RWPE2 (cell line): ENCODE measurements around the gene NFS1.
"Not testable (repeated sequence)": the region's sequence is repeated elsewhere in the genome, so short reads cannot be mapped to it uniquely, and the experiment has no call there.

Experiments used
- ATAC-seq: fragments of 200-7000 bp; cut with Tn5 transposase; 3 replicates; pipeline ENCODE4 v1.9.1; 2021; ENCODE audit warnings: low read depth
- DNase-seq: peaks from one replicate; pipeline ENCODE4 v3.0.0-alpha.2; 2020; ENCODE audit warnings: low spot score
- H3K27ac ChIP-seq: fragments of 450-650 bp; 2 replicates; pipeline ENCODE4 v1.5.1; 2017; ENCODE audit warnings: mild to moderate bottlenecking; ENCODE audit not compliant: poor library complexity, severe bottlenecking
- H3K27me3 ChIP-seq: fragments of 250-450 bp; sonication (Bioruptor Pico); 2 replicates; pipeline ENCODE4 v1.5.1; 2021; ENCODE audit warnings: mild to moderate bottlenecking, moderate library complexity; ENCODE audit not compliant: insufficient read depth, poor library complexity, severe bottlenecking
- H3K36me3 ChIP-seq: fragments of 250-450 bp; sonication (Bioruptor Pico); 2 replicates; pipeline ENCODE4 v1.5.1; 2020; ENCODE audit warnings: low read depth, mild to moderate bottlenecking, moderate library complexity
- H3K4me1 ChIP-seq: fragments of 250-450 bp; sonication (Bioruptor Pico); 2 replicates; pipeline ENCODE4 v1.5.1; 2021; ENCODE audit warnings: mild to moderate bottlenecking, moderate library complexity; ENCODE audit not compliant: insufficient read depth, poor library complexity, severe bottlenecking
- H3K4me3 ChIP-seq: fragments of 250-450 bp; sonication (Bioruptor Pico); 2 replicates; pipeline ENCODE4 v1.5.1; 2021; ENCODE audit warnings: mild to moderate bottlenecking, moderate library complexity; ENCODE audit not compliant: severe bottlenecking
- H3K9me3 ChIP-seq: fragments of 250-450 bp; sonication (Bioruptor Pico); 2 replicates; pipeline ENCODE4 v1.5.1; 2021; ENCODE audit warnings: mild to moderate bottlenecking, moderate library complexity; ENCODE audit not compliant: severe bottlenecking
- CTCF ChIP-seq: fragments of 450-650 bp; IDR thresholded peaks from one replicate; pipeline ENCODE4 v1.5.1; 2017; ENCODE audit warnings: mild to moderate bottlenecking, moderate library complexity; ENCODE audit not compliant: poor library complexity, severe bottlenecking

Gene NFS1

DNA sequence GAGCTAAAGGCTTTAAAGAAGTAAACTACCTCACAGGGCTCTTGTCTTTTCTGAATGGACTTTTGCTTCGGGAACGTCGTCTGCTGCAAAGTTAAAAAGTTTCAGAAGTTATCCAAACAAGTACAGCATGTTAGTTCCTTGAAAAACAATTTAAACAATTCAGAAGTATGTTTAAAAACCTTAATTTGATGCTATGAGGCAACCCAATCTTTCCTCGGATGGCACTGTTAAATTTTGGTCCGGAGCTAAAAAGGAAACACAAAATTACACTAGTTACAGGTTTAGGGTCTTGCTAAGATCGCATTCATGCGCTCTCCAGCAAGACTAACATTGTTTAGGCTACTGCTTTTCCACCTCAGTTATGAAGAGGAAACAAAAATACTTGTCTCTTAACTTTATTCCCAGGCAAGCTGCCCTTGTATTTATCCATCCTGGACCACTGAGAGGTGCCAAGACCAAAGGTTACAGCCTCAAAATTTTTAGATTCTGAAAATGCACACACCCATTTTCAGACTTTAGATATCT, 30.2 kb upstream of the NFS1 start:
- H3K27ac ChIP-seq: no peak overlapping the region
- DNase-seq (no peak), ATAC-seq (no peak)
- no peak for TF ChIP-seq CTCF
- H3K9me3 ChIP-seq: no peaks in the 10 kb centered on the region
- peaks cover 19% of the 10 kb centered on the region for H3K4me1 ChIP-seq
- H3K4me3 ChIP-seq: no peak overlapping the region
- no peaks in the 10 kb centered on the region for H3K27me3 ChIP-seq
- peaks cover 100% of the 10 kb centered on the region for H3K36me3 ChIP-seq

- ATAC-seq: no peak
- no peak for DNase-seq
- TF ChIP-seq CTCF: no peak
- Histone ChIP-seq H3K4me3 (no peak overlapping the region), H3K27me3 (no peaks in the 10 kb centered on the region), H3K9me3 (no peaks in the 10 kb centered on the region), H3K36me3 (peaks cover 100% of the 10 kb centered on the region), H3K4me1 (peaks cover 10% of the 10 kb centered on the region), H3K27ac (no peak overlapping the region)
Measured at GRCh38 chr20:35726842-35727711, 27.9 kb upstream of the NFS1 start.

DNA sequence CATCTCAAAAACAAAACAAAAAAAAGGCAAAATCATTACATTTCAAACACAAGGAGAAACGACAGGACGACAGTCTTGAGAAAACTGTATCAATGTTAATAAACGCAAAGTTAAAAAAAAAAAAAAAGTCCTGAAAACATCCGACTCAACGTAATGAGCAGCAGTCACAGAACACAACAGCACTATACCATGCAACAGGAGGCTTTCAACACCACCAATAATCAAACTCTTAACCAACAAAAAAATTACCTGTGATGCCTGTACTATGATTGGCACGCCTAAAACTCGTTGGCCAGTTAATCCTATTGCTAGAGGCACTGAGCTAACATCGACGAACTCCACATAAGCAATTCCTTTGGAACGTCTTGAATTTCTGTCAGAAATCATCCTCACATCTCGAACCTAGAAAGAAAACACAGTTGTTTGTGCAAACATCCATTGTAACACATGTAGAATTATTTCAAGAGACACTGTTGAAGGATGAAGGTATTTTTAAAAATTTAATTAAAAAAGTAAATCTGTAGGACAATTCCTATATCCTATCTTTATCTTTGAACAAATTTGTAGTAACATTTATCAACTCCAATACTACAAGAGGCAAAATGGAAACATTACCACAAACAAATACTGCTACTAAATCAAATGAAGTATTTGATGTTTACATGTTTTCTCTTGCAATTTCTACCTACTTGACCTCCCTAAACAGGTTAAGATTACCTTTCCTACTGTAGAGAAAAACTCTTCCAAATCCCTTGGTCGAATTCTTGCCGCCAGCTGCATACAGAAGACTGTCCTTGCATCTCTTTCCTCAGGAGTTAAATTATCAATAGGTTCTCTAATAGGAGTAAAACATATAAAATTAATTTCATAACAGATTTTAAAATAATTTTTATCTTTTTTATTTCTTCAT, 25.4 kb upstream of the NFS1 start:
- Histone ChIP-seq H3K4me3 (no peak overlapping the region), H3K27ac (no peak overlapping the region), H3K27me3 (no peaks in the 10 kb centered on the region), H3K9me3 (no peaks in the 10 kb centered on the region), H3K36me3 (peaks cover 100% of the 10 kb centered on the region), H3K4me1 (no peaks in the 10 kb centered on the region)
- no peak for TF ChIP-seq CTCF
- ATAC-seq (no peak), DNase-seq (no peak)

DNA sequence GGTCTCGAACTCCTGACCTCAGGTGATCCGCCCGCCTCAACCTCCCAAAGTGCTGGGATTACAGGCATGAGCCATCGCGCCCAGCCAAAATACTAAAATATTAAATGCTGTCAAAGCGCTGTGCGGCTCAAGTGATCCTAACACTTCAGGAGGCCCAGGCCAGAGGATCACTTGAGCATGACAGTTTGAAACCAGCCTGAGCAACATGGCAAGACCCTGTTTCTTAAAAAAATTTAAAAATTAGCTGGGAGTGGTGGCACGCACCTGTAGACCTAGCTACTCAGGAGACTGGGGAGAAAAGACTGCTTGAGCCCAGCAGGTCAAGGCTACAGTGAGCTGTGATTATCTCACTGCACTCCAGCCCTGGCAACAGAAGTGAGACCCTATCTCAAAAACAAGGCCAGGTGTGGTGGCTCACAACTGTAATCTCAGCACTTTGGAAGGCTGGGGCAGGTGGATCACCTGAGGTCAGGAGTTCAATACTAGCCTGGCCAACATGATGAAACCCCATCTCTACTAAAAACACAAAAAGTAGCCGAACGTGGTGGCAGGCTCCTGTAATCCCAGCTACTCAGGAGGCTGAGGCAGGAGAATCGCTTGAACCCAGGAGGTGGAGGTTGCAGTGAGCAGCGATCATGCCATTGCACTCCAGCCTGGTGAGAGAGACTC, 24.6 kb upstream of the NFS1 start:
- H3K36me3 ChIP-seq: peaks cover 100% of the 10 kb centered on the region
- H3K4me3 ChIP-seq, H3K27ac ChIP-seq, H3K4me1 ChIP-seq, H3K27me3 ChIP-seq, DNase-seq, H3K9me3 ChIP-seq, ATAC-seq: not testable (repeated sequence)

DNA sequence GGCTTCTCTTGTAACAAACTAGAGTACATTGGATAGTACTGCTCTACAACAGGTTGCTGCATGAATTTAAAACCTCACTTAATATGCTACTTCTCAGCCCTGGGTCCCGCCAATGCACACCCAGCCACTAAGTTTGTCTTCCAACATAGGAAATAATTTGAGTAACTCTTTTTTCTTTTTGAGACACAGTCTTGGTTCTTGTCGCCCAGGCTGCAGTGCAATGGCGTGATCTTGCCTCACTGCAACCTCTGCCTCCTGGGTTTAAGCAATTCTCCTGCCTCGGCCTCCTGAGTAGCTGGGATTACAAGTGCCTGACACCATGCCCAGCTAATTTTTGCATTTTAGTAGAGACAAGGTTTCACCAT, 24.1 kb upstream of the NFS1 start:
- not testable (repeated sequence) for H3K4me1 ChIP-seq, H3K4me3 ChIP-seq, ATAC-seq, DNase-seq, H3K9me3 ChIP-seq, H3K27ac ChIP-seq, H3K27me3 ChIP-seq
- H3K36me3 ChIP-seq: peaks cover 100% of the 10 kb centered on the region
